GM12878 (cell line): ENCODE measurements around the gene HAUS7. TPM values are rescaled to one million over a fixed set of nuclear protein-coding genes. Genes with fewer than 3 reads are reported as not detected.

Experiments used
- ATAC-seq: fragments of 200-7000 bp; cut with Tn5 transposase; 3 replicates; pipeline ENCODE4 v1.9.1; 2020; ENCODE audit warnings: mild to moderate bottlenecking, moderate library complexity
- BruUV-seq: library from RNA; stranded (reverse); fragments of 400-500 nt; replicated peaks from 2 replicates; lab custom pipeline; 2021; lab: Mats Ljungman, UMichigan
- CTCF ChIA-PET: fragments of 300-600 bp; sonication (Branson Sonifier 250); formaldehyde crosslinking; extraction: SDS; loops from one replicate; lab custom pipeline; 2021; ENCODE audit warnings: inconsistent platforms; lab: Yijun Ruan, JAX
- POLR2A ChIA-PET: fragments of 350-600 bp; formaldehyde crosslinking; extraction: SDS; loops from one replicate; lab custom pipeline; 2021; ENCODE audit warnings: inconsistent platforms; lab: Charles Lee
- RAD21 ChIA-PET: fragments of 300-600 bp; sonication (Branson Sonifier 250); formaldehyde crosslinking; loops from one replicate; lab custom pipeline; 2023; ENCODE audit warnings: antibody characterized with exemption; ENCODE audit not compliant: unreplicated experiment; lab: Charles Lee
- SMC1A ChIA-PET: fragments of 300-600 bp; sonication (Branson Sonifier 250); formaldehyde crosslinking; loops from one replicate; lab custom pipeline; 2023; ENCODE audit not compliant: unreplicated experiment, uncharacterized antibody; lab: Charles Lee
- DNase-seq: peaks from one replicate; pipeline ENCODE4 v3.0.0-alpha.2; 2011; ENCODE audit warnings: low read depth, low spot score
- FAIRE-seq: peaks from 3 replicates; lab custom pipeline; 2011; peaks lifted over from hg19 to GRCh38; lab: Jason Lieb, UNC
- H2AFZ ChIP-seq: 2 replicates; pipeline ENCODE4 v1.6.0; 2011; ENCODE audit warnings: low read depth, low read length, control low read depth; ENCODE audit not compliant: control insufficient read depth
- H3K27ac ChIP-seq: 2 replicates; pipeline ENCODE4 v1.5.1; 2011; ENCODE audit warnings: control low read depth; ENCODE audit not compliant: control insufficient read depth, insufficient read depth
- H3K27me3 ChIP-seq, 2 experiments: replicated peaks in 1 of 2; 2 replicates each; pipeline versions ENCODE4 v1.6.0 to v1.6.1; 2011; ENCODE audit warnings: low read length in 1 of 2; ENCODE audit not compliant: control insufficient read depth in 2 of 2, insufficient read depth in 2 of 2
- H3K36me3 ChIP-seq, 2 experiments: 2 replicates each; pipeline ENCODE4 v1.5.1; 2011; ENCODE audit warnings: low read length in 1 of 2; ENCODE audit not compliant: control insufficient read depth in 2 of 2, insufficient read depth in 2 of 2
- H3K4me1 ChIP-seq: 2 replicates; pipeline ENCODE4 v1.6.1; 2011; ENCODE audit warnings: mild to moderate bottlenecking, low read length, moderate library complexity, mixed read lengths; ENCODE audit not compliant: control insufficient read depth, insufficient read depth
- H3K4me2 ChIP-seq: 2 replicates; pipeline ENCODE4 v1.6.0; 2011; ENCODE audit warnings: control low read depth; ENCODE audit not compliant: control insufficient read depth, insufficient read depth
- H3K4me3 ChIP-seq: fragments of 200-600 bp; sonication (generic); 2 replicates; pipeline ENCODE4 v1.5.1; 2016
- H3K79me2 ChIP-seq: 2 replicates; pipeline ENCODE4 v1.6.0; 2011; ENCODE audit warnings: low read length; ENCODE audit not compliant: control insufficient read depth, insufficient read depth
- H3K9ac ChIP-seq: 2 replicates; pipeline ENCODE4 v1.8.0; 2011; ENCODE audit warnings: low read length, control low read depth, mixed read lengths; ENCODE audit not compliant: control insufficient read depth, insufficient read depth
- H3K9me3 ChIP-seq: replicated peaks from 3 replicates; pipeline ENCODE4 v1.5.1; 2011; ENCODE audit warnings: mild to moderate bottlenecking, low read length; ENCODE audit not compliant: control insufficient read depth, insufficient read depth
- H4K20me1 ChIP-seq: 2 replicates; pipeline ENCODE4 v1.6.0; 2011; ENCODE audit not compliant: control insufficient read depth, insufficient read depth
- ATF2 ChIP-seq: IDR thresholded peaks from 2 replicates; pipeline ENCODE4 v1.6.1; 2012; ENCODE audit warnings: low read length, inconsistent platforms
- BACH1 ChIP-seq: fragments of 450-650 bp; IDR thresholded peaks from 2 replicates; pipeline ENCODE4 v1.6.1; 2017; ENCODE audit warnings: mild to moderate bottlenecking, borderline replicate concordance
- CBFB ChIP-seq: IDR thresholded peaks from 2 replicates; pipeline ENCODE4 v1.6.1; 2016; ENCODE audit warnings: antibody characterized with exemption, low read depth
- E2F8 ChIP-seq: fragments of 450-650 bp; IDR thresholded peaks from 2 replicates; pipeline ENCODE4 v1.6.1; 2018; ENCODE audit warnings: mild to moderate bottlenecking, low read depth, moderate library complexity; ENCODE audit not compliant: partially characterized antibody
- EED ChIP-seq: sonication (generic); IDR thresholded peaks from 2 replicates; pipeline ENCODE4 v1.6.1; 2016; ENCODE audit warnings: antibody characterized with exemption, low read depth
- MTA3 ChIP-seq: IDR thresholded peaks from 2 replicates; pipeline ENCODE4 v1.6.1; 2012; ENCODE audit warnings: low read length, inconsistent platforms, borderline replicate concordance
- NR2F1 ChIP-seq: fragments of 450-650 bp; conservative IDR thresholded peaks from 2 replicates; pipeline ENCODE4 v1.6.1; 2017; ENCODE audit warnings: mild to moderate bottlenecking
- SUZ12 ChIP-seq: fragments of 200-600 bp; sonication (generic); IDR thresholded peaks from one replicate; pipeline ENCODE4 v1.6.1; 2018; ENCODE audit warnings: antibody characterized with exemption, mild to moderate bottlenecking; ENCODE audit not compliant: unreplicated experiment
- TAF1 ChIP-seq: IDR thresholded peaks from 2 replicates; pipeline ENCODE4 v1.6.1; 2011; ENCODE audit warnings: mild to moderate bottlenecking, low read depth, low read length, borderline replicate concordance
- TARDBP ChIP-seq: IDR thresholded peaks from 2 replicates; pipeline ENCODE4 v1.6.1; 2016; ENCODE audit warnings: borderline replicate concordance
- TCF12 ChIP-seq: IDR thresholded peaks from 2 replicates; pipeline ENCODE4 v1.6.1; 2011; ENCODE audit warnings: low read depth, mild to moderate bottlenecking, low read length
- TCF3 ChIP-seq: IDR thresholded peaks from 2 replicates; pipeline ENCODE4 v1.6.1; 2012; ENCODE audit warnings: low read depth, mild to moderate bottlenecking, low read length, borderline replicate concordance; ENCODE audit not compliant: insufficient read depth
- ZNF592 ChIP-seq: fragments of 450-650 bp; IDR thresholded peaks from 2 replicates; pipeline ENCODE4 v1.6.1; 2017; ENCODE audit warnings: mild to moderate bottlenecking, moderate library complexity
- ZNF622 ChIP-seq: fragments of 450-650 bp; IDR thresholded peaks from 2 replicates; pipeline ENCODE4 v1.6.1; 2017; ENCODE audit warnings: mild to moderate bottlenecking, inconsistent platforms
- WGBS: methylation state at CpG from one replicate; pipeline ENCODE4 v1.1.6; 2016; ENCODE audit warnings: low lambda C conversion rate; ENCODE audit not compliant: insufficient replicate concordance, insufficient coverage; ENCODE audit errors: missing lambda C conversion rate; 5-methylcytosine and 5-hydroxymethylcytosine counted together
- in situ Hi-C: fragments of 300-500 bp; cut with MboI; formaldehyde crosslinking; loops from 9 replicates; pipeline ENCODE4 v1.14.3; 2018; ENCODE audit warnings: mixed read lengths
- intact Hi-C: fragments of 100-400 bp; cut with micrococcal nuclease; formaldehyde crosslinking; loops from one replicate; pipeline ENCODE4 v1.14.2; 2022; ENCODE audit not compliant: unreplicated experiment
- polyA plus RNA-seq, 11 experiments: library from polyadenylated mRNA; depleted of rRNA in 4 of 11; unstranded in 6 of 11; stranded (reverse) in 5 of 11; fragments of >200 nt; fragmentation: Nextera tagmentation in 4 of 11; fragmentation: Illumina TruSeq in 1 of 11; extraction: Ambion mirVana in 4 of 11; extraction: Trizol in 1 of 11; gene quantifications; 1 replicate in 1 of 11; 2 replicates in 10 of 11; pipeline versions ENCODE4 v1.2.1 to v1.2.3, GENCODE V29; 2011 to 2016; ENCODE audit warnings: inconsistent platforms in 2 of 11, missing spikeins in 2 of 11, low read depth in 1 of 11
- total RNA-seq, 4 experiments: library from RNA; depleted of rRNA in 3 of 4; stranded (reverse); fragments of >200 nt in 3 of 4; fragmentation: Illumina TruSeq in 1 of 4; extraction: Trizol in 1 of 4; gene quantifications; 2 replicates each; pipeline versions ENCODE4 v1.2.1 to v1.2.3, GENCODE V29; 2013 to 2021

HAUS7 gene
- total and polyA plus RNA-seq, 10 of the 15 experiments (the other 5 are each of a cell fraction or from before 2014, with no cell fraction given) = 6.7 to 63.3 (median 24.1) TPM

- no peak for TF ChIP-seq E2F8
- TF ChIP-seq, all 136 proteins: peak for 0
These were observed 21.5 kb upstream of the HAUS7 start (continued) for GRCh38 chrX:153491918-153492317.

- FAIRE-seq (no peak), DNase-seq (no peak), ATAC-seq (no peak)
- CTCF ChIA-PET = no interaction called here
- POLR2A ChIA-PET = no interaction called here
- no peaks in the 10 kb centered on the region for H3K79me2 ChIP-seq
- no peak overlapping the region for H3K4me3 ChIP-seq
- in situ Hi-C loops = no loop called here
- intact Hi-C loops = no loop called here
- no TSS peak for BruUV-seq
- H3K4me2 ChIP-seq = no peak overlapping the region
- no peak overlapping the region for H3K27ac ChIP-seq
- RAD21 ChIA-PET = no interaction called here
- no peaks in the 10 kb centered on the region for H3K4me1 ChIP-seq
- H3K9ac ChIP-seq = no peak overlapping the region
- H3K9me3 ChIP-seq = no peaks in the 10 kb centered on the region; the same call in 2 of the 3 replicates
- H3K27me3 ChIP-seq = no peaks in the 10 kb centered on the region
- no peaks in the 10 kb centered on the region for H4K20me1 ChIP-seq
- TF ChIP-seq ZNF592 (no peak), ZNF622 (no peak), TCF12 (no peak), NR2F1 (no peak), TCF3 (no peak), ATF2 (no peak), CBFB (no peak), BACH1 (no peak), TAF1 (no peak), SUZ12 (no peak), EED (no peak), TARDBP (no peak), MTA3 (no peak)
- SMC1A ChIA-PET = no interaction called here
- H3K36me3 ChIP-seq = no peaks in the 10 kb centered on the region
- H2AFZ ChIP-seq = no peak overlapping the region
- WGBS = 20% methylated on average over 8 of the region's 10 CpGs
These were observed 21.1 kb upstream of the HAUS7 start for GRCh38 chrX:153491351-153491914.
